Raji (cell line): Measurements from ENCODE around the gene SMAD3.

ENCODE experiments used
- POLR2A ChIP-seq: IDR thresholded peaks from 2 replicates; pipeline ENCODE4 v1.6.1; 2011; ENCODE audit warnings: low read depth, low read length, control low read depth; ENCODE audit not compliant: insufficient read depth

SMAD3 gene

GRCh38 chr15:67049351-67050044, 15.9 kb upstream of the SMAD3 start:
- no peak for TF ChIP-seq POLR2A

- no peak for TF ChIP-seq POLR2A
Observed at GRCh38 chr15:67050062-67050461, 15.3 kb upstream of the SMAD3 start.

- TF ChIP-seq POLR2A: no peak
Observed at GRCh38 chr15:67050522-67051087, 14.8 kb upstream of the SMAD3 start.

GRCh38 chr15:67051088-67052045, 14.0 kb upstream of the SMAD3 start:
- no peak for TF ChIP-seq POLR2A

- no peak for TF ChIP-seq POLR2A
Observed at GRCh38 chr15:67054676-67055075, 10.7 kb upstream of the SMAD3 start.

GRCh38 chr15:67059127-67059553, 6.3 kb upstream of the SMAD3 start:
- TF ChIP-seq POLR2A: no peak

- TF ChIP-seq POLR2A: no peak
Observed at GRCh38 chr15:67061811-67062368, 3.5 kb upstream of the SMAD3 start.

GRCh38 chr15:67062369-67062985, 2.9 kb upstream of the SMAD3 start:
- no peak for TF ChIP-seq POLR2A

GRCh38 chr15:67063689-67064606, 1.5 kb upstream of the SMAD3 start:
- TF ChIP-seq POLR2A: no peak

GRCh38 chr15:67064607-67065530, 533 bp upstream of the SMAD3 start:
- TF ChIP-seq POLR2A: no peak

- TF ChIP-seq POLR2A: no peak
Observed at GRCh38 chr15:67066041-67066958, 898 bp downstream of the SMAD3 start.
